Measurements from ENCODE around the gene CD200.

Gene CD200

GRCh38 chr3:112390783-112391641, 58.1 kb downstream of the CD200 start:
- no peaks in the 10 kb centered on the region for H3K36me3 ChIP-seq (ENCODE audit: insufficient read depth, insufficient read length, low read length)
- DNase-seq (ENCODE audit: low read depth, low spot score), result peak; percentile 78
- H3K4me3 ChIP-seq (ENCODE audit: insufficient read length, low read depth), result no peak overlapping the region
- peaks cover 28% of the 10 kb centered on the region for H3K9me3 ChIP-seq (ENCODE audit: insufficient read depth, low read length)
- H3K27me3 ChIP-seq (ENCODE audit: insufficient read depth, insufficient read length), result no peaks in the 10 kb centered on the region
- H3K4me1 ChIP-seq (ENCODE audit: insufficient read depth, insufficient read length), result no peaks in the 10 kb centered on the region
- no peak for TF ChIP-seq SUZ12 (IDR thresholded peaks at IDR 0.05; ENCODE audit: extremely low read depth, insufficient read depth, insufficient read length)
- no peak for TF ChIP-seq YY1 (IDR thresholded peaks at IDR 0.05; ENCODE audit: insufficient read depth, insufficient read length)
- TF ChIP-seq ZNF274 (IDR thresholded peaks at IDR 0.05; ENCODE audit: low read depth, low read length), result no peak
- no peak overlapping the region for H3K9ac ChIP-seq (ENCODE audit: insufficient read length, low read depth)

GRCh38 chr3:112391648-112392047, 58.7 kb downstream of the CD200 start:
- no peak overlapping the region for H3K4me3 ChIP-seq (ENCODE audit: insufficient read length, low read depth)
- H3K36me3 ChIP-seq (ENCODE audit: insufficient read depth, insufficient read length, low read length), result no peaks in the 10 kb centered on the region
- DNase-seq (ENCODE audit: low read depth, low spot score), result no peak
- no peaks in the 10 kb centered on the region for H3K27me3 ChIP-seq (ENCODE audit: insufficient read depth, insufficient read length)
- no peak for TF ChIP-seq ZNF274 (IDR thresholded peaks at IDR 0.05; ENCODE audit: low read depth, low read length)
- no peak for TF ChIP-seq YY1 (IDR thresholded peaks at IDR 0.05; ENCODE audit: insufficient read depth, insufficient read length)
- no peak for TF ChIP-seq SUZ12 (IDR thresholded peaks at IDR 0.05; ENCODE audit: extremely low read depth, insufficient read depth, insufficient read length)
- H3K9me3 ChIP-seq (ENCODE audit: insufficient read depth, low read length), result peaks cover 28% of the 10 kb centered on the region
- H3K9ac ChIP-seq (ENCODE audit: insufficient read length, low read depth), result no peak overlapping the region
- no peaks in the 10 kb centered on the region for H3K4me1 ChIP-seq (ENCODE audit: insufficient read depth, insufficient read length)

- TF ChIP-seq SUZ12 (IDR thresholded peaks at IDR 0.05; ENCODE audit: extremely low read depth, insufficient read depth, insufficient read length) (no peak), YY1 (IDR thresholded peaks at IDR 0.05; ENCODE audit: insufficient read depth, insufficient read length) (no peak), ZNF274 (IDR thresholded peaks at IDR 0.05; ENCODE audit: low read depth, low read length) (no peak)
Observed at GRCh38 chr3:112392393-112393359, 59.7 kb downstream of the CD200 start.

GRCh38 chr3:112393360-112393728, 60.4 kb downstream of the CD200 start:
- no peak for TF ChIP-seq YY1 (IDR thresholded peaks at IDR 0.05; ENCODE audit: insufficient read depth, insufficient read length)

More at GRCh38 chr3:112392393-112393359, 59.7 kb downstream of the CD200 start:
- Histone ChIP-seq H3K36me3 (ENCODE audit: insufficient read depth, insufficient read length, low read length) (no peaks in the 10 kb centered on the region), H3K4me3 (ENCODE audit: insufficient read length, low read depth) (no peak overlapping the region), H3K4me1 (ENCODE audit: insufficient read depth, insufficient read length) (no peaks in the 10 kb centered on the region), H3K9ac (ENCODE audit: insufficient read length, low read depth) (no peak overlapping the region), H3K9me3 (ENCODE audit: insufficient read depth, low read length) (peaks cover 28% of the 10 kb centered on the region), H3K27me3 (ENCODE audit: insufficient read depth, insufficient read length) (no peaks in the 10 kb centered on the region)
- DNase-seq (ENCODE audit: low read depth, low spot score), result no peak

GRCh38 chr3:112394003-112394640, 61.2 kb downstream of the CD200 start:
- H3K9me3 ChIP-seq (ENCODE audit: insufficient read depth, low read length), result peaks cover 27% of the 10 kb centered on the region
- H3K27me3 ChIP-seq (ENCODE audit: insufficient read depth, insufficient read length), result no peaks in the 10 kb centered on the region
- no peak overlapping the region for H3K4me3 ChIP-seq (ENCODE audit: insufficient read length, low read depth)
- TF ChIP-seq YY1 (IDR thresholded peaks at IDR 0.05; ENCODE audit: insufficient read depth, insufficient read length), result no peak
- TF ChIP-seq SUZ12 (IDR thresholded peaks at IDR 0.05; ENCODE audit: extremely low read depth, insufficient read depth, insufficient read length), result no peak
- TF ChIP-seq ZNF274 (IDR thresholded peaks at IDR 0.05; ENCODE audit: low read depth, low read length), result no peak
- H3K9ac ChIP-seq (ENCODE audit: insufficient read length, low read depth), result no peak overlapping the region
- H3K36me3 ChIP-seq (ENCODE audit: insufficient read depth, insufficient read length, low read length), result no peaks in the 10 kb centered on the region
- H3K4me1 ChIP-seq (ENCODE audit: insufficient read depth, insufficient read length), result peaks cover 2% of the 10 kb centered on the region
- no peak for DNase-seq (ENCODE audit: low read depth, low spot score)

More at GRCh38 chr3:112393360-112393728, 60.4 kb downstream of the CD200 start:
- Histone ChIP-seq H3K9ac (ENCODE audit: insufficient read length, low read depth) (no peak overlapping the region), H3K36me3 (ENCODE audit: insufficient read depth, insufficient read length, low read length) (no peaks in the 10 kb centered on the region), H3K27me3 (ENCODE audit: insufficient read depth, insufficient read length) (no peaks in the 10 kb centered on the region), H3K4me1 (ENCODE audit: insufficient read depth, insufficient read length) (no peaks in the 10 kb centered on the region), H3K4me3 (ENCODE audit: insufficient read length, low read depth) (no peak overlapping the region), H3K9me3 (ENCODE audit: insufficient read depth, low read length) (peaks cover 28% of the 10 kb centered on the region)
- DNase-seq (ENCODE audit: low read depth, low spot score), result no peak

- no peak for TF ChIP-seq YY1 (IDR thresholded peaks at IDR 0.05; ENCODE audit: insufficient read depth, insufficient read length)
- peaks cover 20% of the 10 kb centered on the region for H3K9me3 ChIP-seq (ENCODE audit: insufficient read depth, low read length)
- H3K9ac ChIP-seq (ENCODE audit: insufficient read length, low read depth), result no peak overlapping the region
- DNase-seq (ENCODE audit: low read depth, low spot score), result no peak
- no peak overlapping the region for H3K4me3 ChIP-seq (ENCODE audit: insufficient read length, low read depth)
- no peaks in the 10 kb centered on the region for H3K27me3 ChIP-seq (ENCODE audit: insufficient read depth, insufficient read length)
- H3K4me1 ChIP-seq (ENCODE audit: insufficient read depth, insufficient read length), result peaks cover 5% of the 10 kb centered on the region
- H3K36me3 ChIP-seq (ENCODE audit: insufficient read depth, insufficient read length, low read length), result no peaks in the 10 kb centered on the region
Observed at GRCh38 chr3:112395181-112395895, 62.4 kb downstream of the CD200 start.

Measured in NT2/D1 (cell line).